HepG2 (cell line): ENCODE results near the gene ARHGEF10L. TPM values are rescaled to one million over a fixed set of nuclear protein-coding genes. Genes with fewer than 3 reads are reported as not detected.

Source experiments
- AGO1 ChIP-seq: fragments of 200-400 bp; formaldehyde crosslinking; IDR thresholded peaks from 2 replicates; pipeline ENCODE4 v1.6.1; 2017; ENCODE audit warnings: mild to moderate bottlenecking, low read depth, low read length, moderate library complexity; ENCODE audit not compliant: poor library complexity, severe bottlenecking
- FLYWCH1 ChIP-seq: sonication (generic); formaldehyde crosslinking; IDR thresholded peaks from 2 replicates; pipeline ENCODE4 v1.8.1; 2023; ENCODE audit warnings: mild to moderate bottlenecking, missing genetic modification reagents
- HNRNPL ChIP-seq: fragments of 200-400 bp; formaldehyde crosslinking; IDR thresholded peaks from 2 replicates; pipeline ENCODE4 v1.6.1; 2017; ENCODE audit warnings: mild to moderate bottlenecking, low read depth, low read length
- KAT8 ChIP-seq: IDR thresholded peaks from 2 replicates; pipeline ENCODE4 v1.6.1; 2016; ENCODE audit warnings: missing genetic modification reagents, missing compliant biosample characterization
- KMT2B ChIP-seq: IDR thresholded peaks from 2 replicates; pipeline ENCODE4 v1.6.1; 2016; ENCODE audit warnings: missing genetic modification reagents, missing compliant biosample characterization
- NCOA5 ChIP-seq: sonication (generic); formaldehyde crosslinking; IDR thresholded peaks from 2 replicates; pipeline ENCODE4 v1.4.0; 2020; ENCODE audit warnings: missing genetic modification reagents
- NCOR1 ChIP-seq: fragments of 200-600 bp; sonication (generic); IDR thresholded peaks from 2 replicates; pipeline ENCODE4 v1.7.0; 2017; ENCODE audit warnings: antibody characterized with exemption, low read length, borderline replicate concordance
- ONECUT2 ChIP-seq: sonication (generic); formaldehyde crosslinking; IDR thresholded peaks from 2 replicates; pipeline ENCODE4 v1.4.0; 2020; ENCODE audit warnings: missing genetic modification reagents
- SMAD3 ChIP-seq: sonication (generic); formaldehyde crosslinking; IDR thresholded peaks from 2 replicates; pipeline ENCODE4 v1.4.0; 2020; ENCODE audit warnings: missing genetic modification reagents
- SP1 ChIP-seq, 2 experiments: fragments of 450-650 bp in 1 of 2; sonication (generic) in 1 of 2; formaldehyde crosslinking in 1 of 2; IDR thresholded peaks; 2 replicates each; pipeline versions ENCODE4 v1.4.0 to v1.6.1; 2016 to 2020; ENCODE audit warnings: missing genetic modification reagents in 1 of 2
- TEAD3 ChIP-seq: optimal IDR thresholded peaks from 2 replicates; pipeline ENCODE3; 2016; ENCODE audit warnings: borderline replicate concordance
- ZBTB20 ChIP-seq: sonication (generic); formaldehyde crosslinking; IDR thresholded peaks from 2 replicates; pipeline ENCODE4 v1.8.1; 2023; ENCODE audit warnings: missing genetic modification reagents, low read depth, mild to moderate bottlenecking, borderline replicate concordance
- ZNF432 ChIP-seq: sonication (generic); formaldehyde crosslinking; IDR thresholded peaks from 2 replicates; pipeline ENCODE4 v1.5.0; 2020; ENCODE audit warnings: missing genetic modification reagents, mild to moderate bottlenecking, borderline replicate concordance
- ZNF543 ChIP-seq: sonication (generic); formaldehyde crosslinking; IDR thresholded peaks from 2 replicates; pipeline ENCODE4 v1.4.0; 2020; ENCODE audit warnings: mild to moderate bottlenecking, missing genetic modification reagents
- ZNF83 ChIP-seq: sonication (generic); formaldehyde crosslinking; IDR thresholded peaks from 2 replicates; pipeline ENCODE4 v1.4.0; 2020; ENCODE audit warnings: missing genetic modification reagents, mild to moderate bottlenecking, borderline replicate concordance
- ZNF841 ChIP-seq: sonication (generic); formaldehyde crosslinking; IDR thresholded peaks from 2 replicates; pipeline ENCODE4 v1.8.1; 2023; ENCODE audit warnings: missing genetic modification reagents, borderline replicate concordance
- ZNF879 ChIP-seq: sonication (generic); formaldehyde crosslinking; IDR thresholded peaks from 2 replicates; pipeline ENCODE4 v1.8.1; 2023; ENCODE audit warnings: missing genetic modification reagents
- polyA plus RNA-seq, 8 experiments: library from polyadenylated mRNA; depleted of rRNA in 3 of 8; stranded (reverse) in 7 of 8; unstranded in 1 of 8; fragments of >200 nt; fragmentation: Illumina TruSeq in 4 of 8; extraction: Trizol in 4 of 8; gene quantifications; 2 replicates each; pipeline versions ENCODE4 v1.2.1 to v1.2.3, GENCODE V29; 2011 to 2016; ENCODE audit warnings: low read depth in 4 of 8, missing spikeins in 1 of 8, mixed read lengths in 1 of 8; ENCODE audit not compliant: insufficient read depth in 1 of 8
- total RNA-seq, 5 experiments: library from RNA; depleted of rRNA; stranded (reverse); fragments of >200 nt; fragmentation: Illumina TruSeq; extraction: Trizol; gene quantifications; 2 replicates each; pipeline ENCODE4 v1.2.3, GENCODE V29; 2016; ENCODE audit warnings: low read depth in 1 of 5
- TF ChIP-seq, protein P1 (sequence below): IDR thresholded peaks from 2 replicates; pipeline ENCODE4 v1.6.1; 2016; ENCODE audit warnings: mild to moderate bottlenecking, missing biosample characterization, missing genetic modification reagents
- TF ChIP-seq, protein P2 (sequence below): sonication (generic); formaldehyde crosslinking; IDR thresholded peaks from 2 replicates; pipeline ENCODE4 v1.4.0; 2020; ENCODE audit warnings: low read depth, mild to moderate bottlenecking, missing genetic modification reagents
- TF ChIP-seq, protein P3 (sequence below): sonication (generic); formaldehyde crosslinking; IDR thresholded peaks from 2 replicates; pipeline ENCODE4 v1.4.0; 2020; ENCODE audit warnings: missing genetic modification reagents
- TF ChIP-seq, protein P4 (sequence below): sonication (generic); formaldehyde crosslinking; IDR thresholded peaks from 2 replicates; pipeline ENCODE4 v1.9.0; 2021; ENCODE audit warnings: mild to moderate bottlenecking, missing genetic modification reagents

Gene ARHGEF10L
- total and polyA plus RNA-seq, 2 of the 13 experiments (the other 11 are each of a cell fraction or from before 2014, with no cell fraction given) = 46.5 to 78.3 TPM

DNA sequence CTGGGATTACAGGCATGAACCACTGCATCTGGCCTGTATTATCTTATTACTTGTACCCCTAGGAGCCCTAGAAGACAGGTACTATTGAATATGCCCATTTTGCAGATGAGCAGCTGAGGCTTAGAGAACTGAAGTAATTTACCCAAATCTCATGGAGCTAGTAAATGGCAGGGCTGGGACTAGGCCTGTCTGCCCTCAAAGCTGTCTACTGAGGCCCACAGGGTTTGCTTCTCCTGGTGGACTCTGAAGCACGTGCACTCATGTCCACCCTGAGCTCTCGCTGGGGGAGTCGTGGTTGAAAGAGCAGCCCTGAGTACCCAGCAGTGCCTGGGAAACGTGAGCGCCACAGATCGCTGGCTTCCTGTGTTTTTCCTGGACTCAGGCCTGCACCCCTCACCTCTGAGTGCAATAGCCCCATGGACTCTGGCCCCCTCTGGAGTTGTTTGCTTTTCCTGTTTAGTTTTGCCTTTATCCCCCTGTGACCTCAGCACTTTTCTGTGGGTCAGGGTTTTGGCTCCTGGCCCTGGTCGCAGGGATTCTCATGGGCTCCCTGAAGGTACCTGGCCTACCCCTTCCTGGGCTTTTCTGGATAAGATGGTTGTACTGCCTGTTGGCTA is 52.4 kb downstream of the ARHGEF10L start (continued):
- peak; percentile 70; the same call in 1 of the 2 replicates for TF ChIP-seq ZNF543 (CRISPR knock-in tag)
- no peak for TF ChIP-seq ZNF432
- TF ChIP-seq, protein P1, sequence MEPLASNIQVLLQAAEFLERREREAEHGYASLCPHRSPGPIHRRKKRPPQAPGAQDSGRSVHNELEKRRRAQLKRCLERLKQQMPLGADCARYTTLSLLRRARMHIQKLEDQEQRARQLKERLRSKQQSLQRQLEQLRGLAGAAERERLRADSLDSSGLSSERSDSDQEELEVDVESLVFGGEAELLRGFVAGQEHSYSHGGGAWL (CRISPR knock-in tag) = peak; percentile 90
- peak; percentile 91 for TF ChIP-seq NCOR1
- no peak for TF ChIP-seq ZNF841 (CRISPR knock-in tag)
- no peak for TF ChIP-seq SP1 (IDR thresholded peaks at IDR 0.05)
- 0 out of 2 replicates have a peak, but pooled peaks have one; percentile 56 for TF ChIP-seq SP1 (CRISPR knock-in tag; IDR thresholded peaks at IDR 0.05)
- no peak for TF ChIP-seq NCOA5 (CRISPR knock-in tag)
- TF ChIP-seq, protein P2, sequence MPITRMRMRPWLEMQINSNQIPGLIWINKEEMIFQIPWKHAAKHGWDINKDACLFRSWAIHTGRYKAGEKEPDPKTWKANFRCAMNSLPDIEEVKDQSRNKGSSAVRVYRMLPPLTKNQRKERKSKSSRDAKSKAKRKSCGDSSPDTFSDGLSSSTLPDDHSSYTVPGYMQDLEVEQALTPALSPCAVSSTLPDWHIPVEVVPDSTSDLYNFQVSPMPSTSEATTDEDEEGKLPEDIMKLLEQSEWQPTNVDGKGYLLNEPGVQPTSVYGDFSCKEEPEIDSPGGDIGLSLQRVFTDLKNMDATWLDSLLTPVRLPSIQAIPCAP = peak; percentile 86; the same call in 1 of the 2 replicates
- TF ChIP-seq ONECUT2 (CRISPR knock-in tag) = peak; percentile 63; the same call in 1 of the 2 replicates
- no peak; the same call in 1 of the 2 replicates for TF ChIP-seq ZNF83 (CRISPR knock-in tag)
- TF ChIP-seq TEAD3 (CRISPR knock-in tag) = peak; percentile 81
- TF ChIP-seq AGO1 = no peak
- TF ChIP-seq, protein P3, sequence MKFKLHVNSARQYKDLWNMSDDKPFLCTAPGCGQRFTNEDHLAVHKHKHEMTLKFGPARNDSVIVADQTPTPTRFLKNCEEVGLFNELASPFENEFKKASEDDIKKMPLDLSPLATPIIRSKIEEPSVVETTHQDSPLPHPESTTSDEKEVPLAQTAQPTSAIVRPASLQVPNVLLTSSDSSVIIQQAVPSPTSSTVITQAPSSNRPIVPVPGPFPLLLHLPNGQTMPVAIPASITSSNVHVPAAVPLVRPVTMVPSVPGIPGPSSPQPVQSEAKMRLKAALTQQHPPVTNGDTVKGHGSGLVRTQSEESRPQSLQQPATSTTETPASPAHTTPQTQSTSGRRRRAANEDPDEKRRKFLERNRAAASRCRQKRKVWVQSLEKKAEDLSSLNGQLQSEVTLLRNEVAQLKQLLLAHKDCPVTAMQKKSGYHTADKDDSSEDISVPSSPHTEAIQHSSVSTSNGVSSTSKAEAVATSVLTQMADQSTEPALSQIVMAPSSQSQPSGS (CRISPR knock-in tag) = peak; percentile 71
- peak; percentile 76; the same call in 1 of the 2 replicates for TF ChIP-seq ZBTB20 (CRISPR knock-in tag)
- peak; percentile 97 for TF ChIP-seq ZNF879 (CRISPR knock-in tag)
- 0 out of 2 replicates have a peak, but pooled peaks have one; percentile 39 for TF ChIP-seq HNRNPL
- TF ChIP-seq, protein P4, sequence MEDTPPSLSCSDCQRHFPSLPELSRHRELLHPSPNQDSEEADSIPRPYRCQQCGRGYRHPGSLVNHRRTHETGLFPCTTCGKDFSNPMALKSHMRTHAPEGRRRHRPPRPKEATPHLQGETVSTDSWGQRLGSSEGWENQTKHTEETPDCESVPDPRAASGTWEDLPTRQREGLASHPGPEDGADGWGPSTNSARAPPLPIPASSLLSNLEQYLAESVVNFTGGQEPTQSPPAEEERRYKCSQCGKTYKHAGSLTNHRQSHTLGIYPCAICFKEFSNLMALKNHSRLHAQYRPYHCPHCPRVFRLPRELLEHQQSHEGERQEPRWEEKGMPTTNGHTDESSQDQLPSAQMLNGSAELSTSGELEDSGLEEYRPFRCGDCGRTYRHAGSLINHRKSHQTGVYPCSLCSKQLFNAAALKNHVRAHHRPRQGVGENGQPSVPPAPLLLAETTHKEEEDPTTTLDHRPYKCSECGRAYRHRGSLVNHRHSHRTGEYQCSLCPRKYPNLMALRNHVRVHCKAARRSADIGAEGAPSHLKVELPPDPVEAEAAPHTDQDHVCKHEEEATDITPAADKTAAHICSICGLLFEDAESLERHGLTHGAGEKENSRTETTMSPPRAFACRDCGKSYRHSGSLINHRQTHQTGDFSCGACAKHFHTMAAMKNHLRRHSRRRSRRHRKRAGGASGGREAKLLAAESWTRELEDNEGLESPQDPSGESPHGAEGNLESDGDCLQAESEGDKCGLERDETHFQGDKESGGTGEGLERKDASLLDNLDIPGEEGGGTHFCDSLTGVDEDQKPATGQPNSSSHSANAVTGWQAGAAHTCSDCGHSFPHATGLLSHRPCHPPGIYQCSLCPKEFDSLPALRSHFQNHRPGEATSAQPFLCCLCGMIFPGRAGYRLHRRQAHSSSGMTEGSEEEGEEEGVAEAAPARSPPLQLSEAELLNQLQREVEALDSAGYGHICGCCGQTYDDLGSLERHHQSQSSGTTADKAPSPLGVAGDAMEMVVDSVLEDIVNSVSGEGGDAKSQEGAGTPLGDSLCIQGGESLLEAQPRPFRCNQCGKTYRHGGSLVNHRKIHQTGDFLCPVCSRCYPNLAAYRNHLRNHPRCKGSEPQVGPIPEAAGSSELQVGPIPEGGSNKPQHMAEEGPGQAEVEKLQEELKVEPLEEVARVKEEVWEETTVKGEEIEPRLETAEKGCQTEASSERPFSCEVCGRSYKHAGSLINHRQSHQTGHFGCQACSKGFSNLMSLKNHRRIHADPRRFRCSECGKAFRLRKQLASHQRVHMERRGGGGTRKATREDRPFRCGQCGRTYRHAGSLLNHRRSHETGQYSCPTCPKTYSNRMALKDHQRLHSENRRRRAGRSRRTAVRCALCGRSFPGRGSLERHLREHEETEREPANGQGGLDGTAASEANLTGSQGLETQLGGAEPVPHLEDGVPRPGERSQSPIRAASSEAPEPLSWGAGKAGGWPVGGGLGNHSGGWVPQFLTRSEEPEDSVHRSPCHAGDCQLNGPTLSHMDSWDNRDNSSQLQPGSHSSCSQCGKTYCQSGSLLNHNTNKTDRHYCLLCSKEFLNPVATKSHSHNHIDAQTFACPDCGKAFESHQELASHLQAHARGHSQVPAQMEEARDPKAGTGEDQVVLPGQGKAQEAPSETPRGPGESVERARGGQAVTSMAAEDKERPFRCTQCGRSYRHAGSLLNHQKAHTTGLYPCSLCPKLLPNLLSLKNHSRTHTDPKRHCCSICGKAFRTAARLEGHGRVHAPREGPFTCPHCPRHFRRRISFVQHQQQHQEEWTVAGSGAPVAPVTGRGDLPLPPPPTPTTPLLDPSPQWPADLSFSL = no peak
- TF ChIP-seq KMT2B (CRISPR knock-in tag) = peak; percentile 49; the same call in 1 of the 2 replicates
- TF ChIP-seq KAT8 = peak; percentile 81
- TF ChIP-seq FLYWCH1 (CRISPR knock-in tag) = no peak
- peak; percentile 89 for TF ChIP-seq SMAD3
